ENCODE data around the gene TICAM2.

The TICAM2 gene

DNA sequence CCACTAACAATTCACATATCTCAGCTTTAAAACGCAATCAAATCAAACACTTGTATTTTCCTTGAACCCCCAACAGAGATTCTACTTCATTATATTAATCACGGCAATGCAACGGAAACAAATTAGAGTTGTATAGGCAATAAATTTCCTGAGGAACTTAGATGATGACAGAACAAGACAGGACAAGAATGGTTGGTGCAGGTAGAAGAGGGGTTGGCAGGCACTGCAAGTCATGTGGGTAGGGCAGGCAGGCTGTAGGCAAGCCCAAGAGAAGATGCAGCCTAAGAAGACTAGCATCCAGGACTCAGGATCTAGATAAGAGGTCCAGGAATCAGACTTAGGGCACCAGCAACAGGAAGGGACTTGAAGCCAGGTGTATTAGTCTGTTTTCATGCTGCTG, 41.1 kb downstream of the TICAM2 start:
- no peak for DNase-seq

GRCh38 chr5:115559524-115559923, 42.8 kb downstream of the TICAM2 start:
- DNase-seq: no peak

DNA sequence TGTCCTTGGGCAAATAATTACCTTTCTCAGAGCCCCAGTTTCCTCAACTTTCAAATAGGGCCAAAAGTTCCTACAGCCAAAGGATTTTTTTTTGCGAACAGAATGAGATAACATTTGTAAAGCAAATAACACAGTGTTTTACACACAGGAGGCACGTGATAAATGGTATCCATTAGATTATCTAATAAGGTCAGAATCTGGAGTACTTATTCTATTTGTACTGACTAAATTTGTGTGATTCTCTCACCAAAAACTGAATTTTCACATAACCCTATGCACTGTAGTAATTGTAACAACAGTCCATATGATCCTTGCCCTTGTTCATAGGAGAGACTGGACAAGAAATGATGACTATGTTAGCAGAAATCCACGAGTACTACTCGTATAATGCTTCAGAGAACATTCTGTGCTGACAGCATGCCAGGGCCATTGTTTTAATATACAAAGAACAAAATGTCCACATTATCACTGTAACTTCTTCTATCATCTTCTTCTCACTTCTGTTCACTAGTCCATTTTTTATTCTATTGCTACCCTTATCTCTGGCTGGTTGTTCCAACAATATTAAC, 43.8 kb downstream of the TICAM2 start:
- no peak for DNase-seq

DNA sequence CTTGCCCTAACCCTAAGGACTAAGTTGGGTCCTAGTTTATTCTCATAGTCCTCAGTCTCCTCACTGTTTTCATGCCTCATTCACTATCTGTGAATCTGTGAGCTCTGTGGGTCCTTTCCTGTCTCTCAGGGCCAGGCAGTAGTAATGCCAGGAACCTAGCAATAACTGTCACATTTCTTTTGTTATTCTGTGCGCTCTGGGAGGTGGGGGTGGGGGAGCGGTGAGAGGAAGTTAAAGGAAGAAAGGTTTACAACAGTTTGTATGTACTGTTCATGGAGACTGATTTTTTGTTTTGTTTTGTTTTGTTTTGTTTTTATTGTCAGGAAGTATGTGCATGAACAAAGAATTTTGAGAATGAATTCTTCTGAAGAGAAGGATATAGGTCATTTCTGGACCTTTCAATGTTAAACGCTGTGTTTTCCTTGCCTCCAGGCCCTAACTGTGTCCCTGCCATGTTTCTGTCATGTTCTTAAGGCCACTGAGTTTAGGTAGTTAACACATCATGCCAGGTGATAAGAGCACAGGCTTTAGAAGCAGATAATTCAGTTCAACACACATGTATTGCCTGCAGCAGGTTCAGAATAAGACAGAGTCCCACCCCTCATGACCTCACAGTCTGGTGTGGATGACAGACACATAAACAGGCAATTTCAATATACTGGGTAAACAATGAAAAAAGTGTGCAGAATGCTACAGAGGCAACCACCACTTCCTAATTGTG, 44.5 kb downstream of the TICAM2 start:
- DNase-seq: no peak

DNA sequence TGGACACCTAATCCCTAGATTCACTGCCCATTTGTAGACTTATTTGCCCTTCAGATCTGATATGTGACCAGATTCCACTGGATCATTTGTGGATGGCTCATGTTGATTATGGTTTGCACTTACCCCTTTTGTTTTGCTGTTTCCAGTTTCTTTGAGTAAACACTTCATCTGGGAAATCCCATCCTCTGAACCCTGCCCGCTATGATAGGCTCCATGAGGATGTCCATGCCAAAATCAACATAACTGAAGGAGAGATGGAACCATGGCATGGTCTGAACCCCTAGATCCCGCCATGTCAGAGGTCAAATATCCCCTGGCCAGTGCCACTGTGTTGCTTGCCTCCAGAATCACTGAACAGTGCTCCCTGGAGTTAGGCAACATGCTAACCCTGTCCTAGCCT, 46.0 kb downstream of the TICAM2 start:
- no peak for DNase-seq

GRCh38 chr5:115555084-115555633, 47.1 kb downstream of the TICAM2 start:
- no peak for DNase-seq

- no peak for DNase-seq
These were observed 49.2 kb downstream of the TICAM2 start for GRCh38 chr5:115553082-115553481.

DNA sequence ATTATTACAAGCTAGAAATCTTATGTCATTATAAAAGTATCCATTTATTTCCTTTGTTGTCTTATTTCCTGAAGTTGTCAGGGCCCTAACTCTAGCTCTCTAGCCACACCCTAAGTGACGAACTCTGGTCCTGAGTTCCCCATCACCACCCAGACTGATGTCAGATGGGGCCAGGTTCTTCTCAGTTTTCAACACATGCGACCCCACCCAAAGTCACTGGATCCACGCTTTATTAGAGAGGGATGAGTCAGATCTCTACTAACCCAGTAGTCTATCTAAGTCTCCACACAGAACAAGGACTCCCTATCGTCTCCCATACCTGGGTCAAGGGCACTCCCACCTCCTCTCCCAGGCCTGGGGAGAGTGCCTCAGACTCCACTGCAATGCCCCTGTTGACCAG, 50.9 kb downstream of the TICAM2 start:
- no peak for DNase-seq

GRCh38 chr5:115549154-115549553, 53.1 kb downstream of the TICAM2 start:
- no peak for DNase-seq

DNA sequence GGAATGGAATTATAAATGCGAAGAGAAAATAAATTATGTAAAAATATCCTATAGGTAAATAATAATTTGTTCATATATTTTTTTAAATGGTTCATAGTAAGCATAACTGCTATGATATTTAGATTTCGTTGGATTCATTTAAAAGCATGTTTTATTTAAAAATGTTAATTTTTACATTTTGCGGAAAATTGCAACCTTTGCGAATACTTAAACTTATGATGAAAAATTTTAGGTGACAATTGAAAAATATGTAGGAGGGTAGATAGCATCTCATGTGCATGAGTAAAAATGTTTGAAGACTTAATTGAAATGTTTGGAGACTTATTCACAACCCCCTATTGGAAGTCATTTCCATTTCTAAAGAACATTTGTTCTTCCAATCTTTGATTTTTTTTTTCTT, 53.6 kb downstream of the TICAM2 start:
- DNase-seq: no peak

GRCh38 chr5:115545351-115545882, 56.9 kb downstream of the TICAM2 start:
- DNase-seq: no peak

- DNase-seq: peak; percentile 47 to 86
These were observed 57.6 kb downstream of the TICAM2 start, which contains the start of gene FEM1C for GRCh38 chr5:115544436-115545350. Gene FEM1C (minus strand): TSS chr5:115544775. CDS start chr5:115543493, 1,282 bp downstream.

- DNase-seq: no peak
These were observed 58.2 kb downstream of the TICAM2 start for GRCh38 chr5:115544043-115544435.

DNA sequence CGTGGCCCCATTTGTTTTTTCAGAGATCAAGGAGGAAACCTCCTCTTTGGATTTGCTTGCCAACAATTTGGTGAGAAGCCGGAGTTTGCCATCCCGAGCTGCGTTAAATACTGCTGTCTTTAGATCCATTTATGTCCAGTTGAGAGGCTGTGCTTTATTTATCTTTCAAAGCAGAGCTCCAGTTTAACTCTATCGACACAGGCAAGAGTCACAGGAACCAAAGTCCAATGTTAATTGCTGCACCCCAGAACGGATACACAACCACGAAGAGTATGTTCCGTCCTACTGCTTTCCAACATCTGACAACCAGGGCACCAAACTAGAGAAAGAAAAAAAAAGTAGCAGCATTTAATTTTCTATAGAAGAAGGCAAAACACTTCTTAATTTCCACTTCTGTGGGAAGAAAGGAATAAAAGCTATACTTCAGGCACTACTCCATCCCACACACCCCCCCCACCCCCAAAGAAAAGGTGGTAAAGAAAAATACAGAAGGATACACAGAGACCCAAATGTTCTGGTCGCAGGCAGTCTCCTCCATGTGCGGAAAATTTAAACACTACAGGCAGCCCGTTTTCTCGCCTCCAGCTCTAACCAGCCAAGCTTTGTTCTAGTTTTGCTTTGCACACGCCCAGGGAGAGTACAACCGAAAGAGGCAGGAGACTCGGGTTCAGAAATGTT, 58.8 kb downstream of the TICAM2 start:
- DNase-seq: peak in 1 of 2 experiments; percentile 25

GRCh38 chr5:115542651-115543364, 59.5 kb downstream of the TICAM2 start:
- DNase-seq: no peak

DNA sequence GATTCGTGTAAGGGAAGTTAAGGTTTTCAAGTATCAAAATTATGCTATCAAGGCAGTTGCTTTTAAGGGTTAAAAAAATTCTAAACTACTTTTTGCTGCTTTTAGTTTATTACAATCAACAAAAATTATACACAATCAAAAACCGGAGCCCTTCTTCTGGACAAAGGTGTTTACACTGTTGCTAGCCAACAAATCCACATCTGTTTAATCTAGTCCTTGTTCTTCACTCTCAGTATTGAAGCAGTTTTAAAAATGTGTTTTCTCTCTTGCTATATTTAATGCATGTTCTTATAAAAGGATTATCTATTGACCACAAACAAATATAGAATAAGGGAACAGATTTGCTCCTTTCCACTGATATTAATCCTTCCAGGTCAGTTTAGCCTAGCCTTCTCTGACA, 60.2 kb downstream of the TICAM2 start:
- DNase-seq: no peak

- DNase-seq: no peak
These were observed 60.7 kb downstream of the TICAM2 start for GRCh38 chr5:115541611-115542010.

DNA sequence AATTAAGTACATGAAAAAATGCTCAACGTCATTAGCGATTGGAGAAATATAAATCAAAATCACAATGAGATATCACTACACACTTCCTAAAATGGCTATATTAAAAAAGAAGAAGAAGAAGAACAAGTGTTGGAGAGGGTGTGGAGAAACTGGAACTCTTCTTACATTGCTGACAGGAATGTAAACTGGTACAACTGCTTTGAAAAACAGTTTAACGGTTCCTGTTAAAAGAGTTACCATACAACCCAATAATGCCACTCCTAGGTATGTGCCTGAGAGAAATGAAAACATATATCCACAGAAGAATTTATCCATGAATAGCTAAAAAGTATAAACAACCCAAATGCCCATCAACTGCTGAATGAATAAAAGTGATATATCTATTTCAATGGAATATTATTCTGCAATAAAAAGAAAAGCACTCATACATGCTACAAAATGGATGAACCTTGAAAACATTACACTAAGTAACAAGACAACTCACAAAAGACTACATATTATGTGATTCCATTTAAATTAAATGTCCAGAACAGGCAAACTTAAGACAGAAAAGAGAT, 66.7 kb downstream of the TICAM2 start:
- DNase-seq: no peak

- DNase-seq: no peak
These were observed 69.8 kb downstream of the TICAM2 start for GRCh38 chr5:115532517-115532916.

DNA sequence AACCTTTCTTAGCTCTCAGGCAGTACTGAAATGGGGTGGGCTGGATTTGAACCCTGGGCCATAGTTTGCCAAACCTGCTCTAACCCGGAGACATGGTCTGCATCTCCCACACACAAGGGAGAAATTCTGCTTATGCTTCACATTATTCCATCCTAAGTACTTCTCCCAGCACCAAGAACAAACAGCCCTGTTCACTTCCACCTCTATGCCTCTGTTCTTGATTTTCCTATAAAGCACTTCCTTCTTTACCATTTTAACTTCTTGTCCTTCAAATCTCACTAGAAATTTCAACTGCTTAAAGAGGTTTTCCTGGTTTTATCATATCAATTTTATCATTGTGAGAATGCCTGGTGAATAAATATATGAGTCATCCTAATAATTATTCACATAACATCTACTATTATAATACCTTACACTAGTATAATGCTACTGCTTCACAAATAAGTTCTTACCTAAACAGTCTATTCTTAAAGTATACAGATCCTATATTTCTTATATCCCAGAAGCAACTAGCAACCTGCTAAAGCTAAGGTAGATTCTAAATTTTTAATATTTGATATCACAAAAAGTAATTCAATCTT, 70.4 kb downstream of the TICAM2 start:
- DNase-seq: no peak

GRCh38 chr5:115531380-115531779, 70.9 kb downstream of the TICAM2 start:
- DNase-seq: no peak
